Fibroblast of the aortic adventitia (primary cell): ENCODE data around the gene SFTPA2. TPM values are rescaled to one million over a fixed set of nuclear protein-coding genes. Genes with fewer than 3 reads are reported as not detected.
A peak's percentile ranks its signal among the peaks of the same experiment; 100 is the strongest.
"Not testable (repeated sequence)": the region's sequence is repeated elsewhere in the genome, so short reads cannot be mapped to it uniquely, and the experiment has no call there.

Experiments
- DNase-seq: peaks from one replicate; pipeline ENCODE4 v3.0.0-alpha.2; 2010; ENCODE audit warnings: low read depth
- H3K4me3 ChIP-seq: 2 replicates; pipeline ENCODE4 v1.5.1; 2011; ENCODE audit warnings: low read depth, mild to moderate bottlenecking, control low read depth, low read length, moderate library complexity
- total RNA-seq: library from RNA; depleted of rRNA; stranded (reverse); fragments of >200 nt; gene quantifications from 2 replicates; pipeline ENCODE4 v1.2.3, GENCODE V29; 2012; ENCODE audit warnings: low replicate concordance

Gene SFTPA2
- total RNA-seq, 1 donor, result not detected

DNA sequence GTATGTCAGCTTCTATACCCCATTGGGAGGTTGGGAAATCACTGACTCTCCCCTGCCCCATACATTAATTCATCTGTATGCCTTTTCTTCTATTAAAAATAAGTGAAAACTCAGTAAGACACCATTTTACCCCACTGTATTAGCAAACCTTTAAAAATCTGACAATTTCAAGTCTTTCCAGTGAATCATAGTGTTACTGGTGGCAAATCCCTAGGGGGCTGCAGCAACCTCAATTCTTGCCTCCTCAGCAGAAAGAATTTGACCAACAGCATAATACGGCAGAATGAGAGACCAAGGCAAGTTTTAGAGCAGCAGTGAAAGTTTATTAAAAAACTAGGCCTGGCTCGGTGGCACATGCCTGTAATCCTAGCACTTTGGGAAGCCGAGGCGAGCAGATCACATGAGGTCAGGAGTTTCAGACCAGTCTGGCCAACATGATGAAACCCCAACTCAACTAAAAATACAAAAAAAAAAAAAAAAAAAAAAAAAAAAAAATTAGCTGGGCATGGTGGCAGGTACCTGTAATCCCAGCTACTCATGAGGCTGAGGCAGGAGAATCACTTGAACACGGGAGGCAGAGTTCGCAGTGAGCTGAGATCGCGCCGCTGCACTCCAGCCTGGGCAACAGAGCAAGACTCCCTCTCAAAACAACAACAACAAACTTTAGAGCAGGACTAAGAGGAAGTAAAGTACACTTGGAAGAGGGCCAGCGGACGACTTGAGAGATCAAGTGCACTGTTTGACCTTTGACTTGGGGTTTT is 26.9 kb downstream of the SFTPA2 start:
- peak; percentile 7 for DNase-seq
- not testable (repeated sequence) for H3K4me3 ChIP-seq

DNA sequence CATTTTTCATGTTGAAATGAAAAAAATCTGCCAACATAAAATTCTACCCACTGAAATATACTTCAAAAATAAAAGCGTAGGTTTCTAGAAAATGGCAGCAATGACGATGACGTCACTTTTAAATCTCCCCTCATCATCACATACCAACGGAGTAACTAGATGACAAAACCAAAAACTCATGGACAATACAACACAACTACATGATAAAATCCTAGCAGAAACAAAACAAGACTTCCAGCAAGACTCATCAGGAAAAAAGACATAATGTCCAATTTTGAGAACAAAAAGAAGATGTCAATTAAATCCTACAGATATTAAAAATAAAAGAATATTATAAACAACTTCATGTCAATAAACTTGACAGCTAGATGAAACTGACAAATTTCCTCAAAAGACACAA is 31.9 kb downstream of the SFTPA2 start:
- not testable (repeated sequence) for DNase-seq, H3K4me3 ChIP-seq

DNA sequence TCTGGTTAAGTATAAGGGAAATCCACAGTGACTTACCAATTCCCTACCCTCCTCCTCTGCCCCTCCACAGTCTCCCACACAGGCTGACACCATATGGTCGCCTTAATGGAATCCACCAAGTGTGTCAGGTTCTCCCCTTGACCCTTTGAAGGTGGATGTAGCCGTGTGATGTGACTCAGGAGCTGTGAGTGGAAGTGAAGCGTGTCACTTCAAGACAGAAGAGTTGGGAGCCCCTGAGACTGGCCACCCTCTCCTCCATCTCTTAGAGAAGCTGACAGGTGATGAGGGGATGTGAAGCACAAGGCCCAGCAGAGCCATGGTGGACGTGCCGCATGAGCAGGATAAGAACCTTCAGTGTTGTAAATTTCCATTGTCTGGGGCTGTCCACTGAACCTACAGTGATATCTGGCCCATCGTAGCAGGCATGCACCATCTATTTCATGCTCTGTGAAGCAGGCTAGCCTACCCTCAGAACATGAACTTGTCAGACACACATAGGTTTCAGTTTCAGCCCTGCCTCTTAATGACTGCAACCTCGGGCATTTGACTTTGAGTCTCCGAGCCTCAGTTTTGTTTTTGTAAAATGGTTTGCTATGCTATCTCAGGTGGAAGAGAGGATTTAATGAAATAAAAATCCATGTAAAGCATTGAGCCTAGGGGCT is 35.0 kb downstream of the SFTPA2 start:
- not testable (repeated sequence) for H3K4me3 ChIP-seq, DNase-seq

DNA sequence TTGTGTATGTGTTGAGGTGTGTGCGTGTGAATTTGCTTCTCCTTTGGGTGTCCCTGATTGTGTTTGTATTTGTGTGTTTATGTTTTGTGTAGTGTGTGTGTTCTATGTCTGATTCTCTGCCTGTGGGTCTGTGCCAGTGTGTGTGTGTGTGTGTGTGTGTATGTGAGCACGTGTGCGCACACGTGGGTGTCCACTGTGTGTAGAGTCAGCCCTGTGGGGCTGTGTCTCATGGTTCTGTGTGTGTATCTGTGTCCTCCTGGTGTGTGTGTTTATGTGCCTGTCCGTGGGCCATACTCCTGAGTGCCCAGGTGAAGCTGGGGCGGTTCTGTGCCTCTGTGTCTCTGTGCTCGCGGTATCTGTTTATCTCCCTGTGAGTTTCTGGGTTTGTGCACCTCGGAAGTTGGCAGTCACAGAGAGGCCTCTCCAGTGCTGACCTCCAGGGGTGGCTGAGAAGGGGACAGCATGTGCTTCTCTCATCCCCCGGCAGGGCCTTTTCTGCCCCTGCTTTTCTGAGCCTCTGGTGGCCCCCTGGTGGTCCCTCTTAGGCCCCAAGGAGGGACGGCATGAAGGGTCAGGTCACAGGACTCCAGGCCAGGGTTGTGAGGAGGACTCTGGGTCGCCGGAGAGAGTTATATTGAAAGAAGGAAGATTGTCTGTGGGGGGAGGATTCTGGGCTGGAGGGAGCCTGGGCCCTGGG is 36.9 kb downstream of the SFTPA2 start:
- not testable (repeated sequence) for DNase-seq, H3K4me3 ChIP-seq

DNA sequence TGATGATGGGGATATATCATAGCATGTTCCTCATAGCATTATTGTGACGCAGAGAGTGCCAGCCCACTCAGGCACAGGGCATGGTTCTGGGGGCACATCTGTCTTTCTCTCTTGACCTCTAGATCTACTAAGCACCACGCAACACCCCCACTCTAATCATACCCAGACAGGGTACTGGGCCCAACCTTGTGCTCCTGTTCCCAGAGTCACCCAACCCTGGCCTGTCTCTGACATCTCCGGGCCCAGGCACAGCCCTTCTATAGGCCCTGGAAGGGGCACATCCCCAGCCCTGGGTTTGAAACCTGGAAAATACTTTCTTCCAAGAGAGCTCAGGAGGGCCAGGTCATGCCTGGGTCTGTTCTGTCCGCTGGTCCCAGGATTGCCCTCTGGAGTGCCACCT is 37.7 kb downstream of the SFTPA2 start:
- not testable (repeated sequence) for DNase-seq

DNA sequence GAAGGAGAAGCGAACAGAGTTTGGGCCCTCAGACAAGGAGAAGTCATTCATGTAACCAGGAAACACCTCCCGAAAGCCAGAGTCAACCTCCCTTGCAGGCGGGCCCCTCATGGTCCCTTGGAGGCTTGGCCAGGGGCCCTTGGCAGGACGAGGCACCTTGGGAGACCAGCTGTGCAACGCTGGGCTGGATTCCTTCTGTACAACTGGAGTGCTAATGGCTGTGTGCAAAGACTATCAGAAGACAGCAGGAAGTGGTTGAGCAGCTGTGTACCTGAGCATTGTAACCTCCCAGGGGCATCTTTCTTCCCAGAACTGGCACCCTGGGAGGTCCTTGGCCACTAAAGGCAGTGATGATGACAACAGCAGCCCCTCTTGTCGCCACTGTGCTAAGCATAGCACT is 38.5 kb downstream of the SFTPA2 start:
- not testable (repeated sequence) for H3K4me3 ChIP-seq, DNase-seq

More for the DNA sequence above, 37.7 kb downstream of the SFTPA2 start:
- not testable (repeated sequence) for H3K4me3 ChIP-seq

DNA sequence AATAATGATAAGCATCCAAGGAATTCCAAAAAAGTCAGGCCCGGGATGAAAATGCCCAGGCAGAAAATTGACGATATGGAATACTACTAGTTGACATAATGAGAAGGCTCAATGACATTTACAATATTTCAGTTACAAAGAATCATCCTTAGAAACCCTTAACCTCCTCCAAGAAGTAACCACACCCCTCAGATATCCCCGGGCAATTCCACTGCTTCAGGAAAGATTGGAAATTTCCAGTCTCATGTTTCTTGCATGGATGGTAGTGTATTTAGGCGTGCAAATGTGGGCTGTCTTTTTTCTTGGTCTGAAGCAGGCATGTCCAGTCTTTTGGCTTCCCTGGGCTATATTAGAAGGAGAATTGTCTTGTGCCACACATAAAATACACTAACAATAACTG is 42.6 kb downstream of the SFTPA2 start:
- not testable (repeated sequence) for DNase-seq, H3K4me3 ChIP-seq

DNA sequence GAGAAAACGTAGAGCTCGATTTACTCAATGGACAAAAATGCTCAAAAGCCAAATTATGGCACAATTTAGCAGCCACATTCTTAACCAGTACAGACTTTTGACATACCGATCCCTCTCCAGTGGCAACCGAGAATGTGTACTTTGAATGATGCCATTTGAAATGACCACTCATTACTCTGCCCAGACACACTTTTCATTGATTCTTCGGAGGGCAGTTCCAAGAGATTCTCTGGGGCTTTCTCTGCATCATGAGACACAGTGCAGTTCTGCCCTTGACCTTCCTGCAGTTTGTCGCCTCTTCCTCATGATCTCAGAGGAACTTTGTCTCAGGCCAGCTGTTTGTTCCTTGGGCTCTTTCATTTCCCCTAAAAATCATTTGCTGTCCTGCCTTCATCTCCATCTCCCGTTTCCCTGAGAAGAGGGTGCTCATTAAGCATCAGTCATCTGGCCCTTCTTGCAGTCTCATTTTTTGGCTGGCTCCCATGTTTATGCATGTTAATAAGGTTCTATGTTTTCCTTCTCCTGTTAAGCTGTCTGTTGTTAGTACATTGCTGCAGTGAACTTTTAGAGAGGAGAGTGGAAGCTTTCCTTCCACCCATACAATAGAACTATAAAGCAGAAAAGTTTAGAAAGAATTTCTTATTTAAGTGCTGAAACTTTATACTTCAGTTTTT is 43.5 kb downstream of the SFTPA2 start:
- H3K4me3 ChIP-seq, DNase-seq: not testable (repeated sequence)

DNA sequence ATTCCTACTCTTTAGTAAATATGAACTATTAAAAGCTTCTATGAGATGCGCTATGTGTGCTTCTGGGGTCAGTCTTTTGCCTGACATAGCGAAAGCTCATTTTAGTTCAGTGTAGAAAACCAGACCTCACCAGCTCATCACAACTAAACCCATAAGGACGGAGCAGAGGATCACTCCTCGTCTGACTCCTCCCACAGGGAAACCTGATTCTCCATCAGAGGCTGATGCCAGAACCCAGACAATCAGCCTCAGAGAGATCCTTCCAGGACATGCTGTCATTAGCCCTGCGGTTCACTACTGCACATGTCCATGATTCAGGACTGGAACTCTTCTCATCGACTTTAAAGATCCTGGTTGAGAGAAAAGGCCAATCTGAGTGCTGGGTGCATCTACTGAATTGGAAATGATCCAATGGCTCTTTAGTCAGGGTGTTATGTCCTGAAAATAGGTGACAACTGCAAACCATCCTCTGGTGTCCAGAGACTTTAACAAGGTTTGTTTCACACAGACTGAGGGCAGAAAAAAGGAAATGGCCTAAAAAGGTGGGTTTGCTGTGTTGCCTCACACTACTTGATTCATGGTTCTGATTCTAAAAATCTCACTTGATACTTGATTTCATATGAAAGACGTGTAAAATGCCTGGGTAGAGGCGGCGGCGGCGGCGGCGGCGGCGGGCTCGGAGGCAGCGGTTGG is 48.2 kb downstream of the SFTPA2 start, which contains the start of gene EIF5AL1:
Gene EIF5AL1 (plus strand): TSS at position 643 of the 693 bp plus-strand sequence. CDS start 117 bp downstream, outside the sequence.
- H3K4me3 ChIP-seq, DNase-seq: not testable (repeated sequence)

DNA sequence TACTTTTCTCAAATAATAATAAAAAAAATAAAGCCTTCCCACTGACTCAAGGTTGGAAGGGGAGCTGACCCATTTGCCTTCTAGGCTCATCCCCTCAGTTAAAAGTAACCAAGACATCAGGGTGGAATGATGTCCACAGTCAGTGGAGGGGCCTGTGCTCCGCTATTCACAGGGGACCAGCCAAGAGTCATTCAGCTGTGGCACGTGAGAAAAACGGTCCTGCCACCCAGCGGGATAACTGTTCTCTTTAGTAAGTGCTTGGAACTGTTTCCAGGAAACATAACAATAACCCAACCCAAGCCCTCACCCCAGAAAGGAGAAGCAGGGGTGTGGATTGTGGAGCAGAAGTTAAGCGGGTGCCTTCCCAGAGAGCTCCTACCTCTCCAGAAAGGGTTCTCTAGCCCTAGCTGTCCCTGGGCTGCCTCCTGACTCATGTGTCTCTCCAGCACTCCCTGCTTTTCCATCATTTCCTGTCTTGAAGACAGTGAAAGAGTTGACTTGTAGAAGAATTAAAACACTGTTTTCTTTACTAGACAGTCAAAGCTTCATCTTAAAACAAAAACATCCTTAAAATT is 50.2 kb downstream of the SFTPA2 start:
- DNase-seq, result not testable (repeated sequence)

DNA sequence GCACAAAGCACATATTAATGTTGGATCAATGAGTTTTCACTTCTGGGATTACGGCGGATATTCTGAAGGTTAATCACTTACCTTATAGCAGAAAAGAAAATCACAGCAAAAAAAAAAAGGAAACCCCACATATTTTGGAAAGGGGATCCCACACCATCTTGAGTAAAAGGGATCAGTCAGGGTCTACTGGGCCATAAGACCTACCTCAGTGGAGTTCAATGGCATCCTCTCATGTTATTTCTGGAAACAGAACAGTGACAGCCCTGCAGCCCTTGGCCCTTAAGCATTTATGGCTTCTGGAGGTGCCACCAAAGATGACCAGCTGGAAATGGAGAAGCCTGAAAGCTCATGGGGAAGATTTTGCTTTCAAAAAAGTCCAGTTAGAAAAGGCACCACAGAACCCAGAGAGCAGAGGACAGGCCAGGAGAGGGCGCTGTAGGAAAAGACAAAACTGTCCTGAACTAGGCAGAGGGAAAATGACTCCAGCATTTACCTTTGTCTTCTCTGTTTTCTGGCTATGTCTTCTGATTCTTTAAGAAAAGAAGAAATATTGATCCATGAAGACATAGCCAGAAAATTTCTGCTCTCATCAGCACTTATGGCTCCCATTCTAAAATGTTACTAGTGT is 50.8 kb downstream of the SFTPA2 start:
- DNase-seq, H3K4me3 ChIP-seq: not testable (repeated sequence)

More for the DNA sequence above, 50.2 kb downstream of the SFTPA2 start:
- H3K4me3 ChIP-seq, result not testable (repeated sequence)

DNA sequence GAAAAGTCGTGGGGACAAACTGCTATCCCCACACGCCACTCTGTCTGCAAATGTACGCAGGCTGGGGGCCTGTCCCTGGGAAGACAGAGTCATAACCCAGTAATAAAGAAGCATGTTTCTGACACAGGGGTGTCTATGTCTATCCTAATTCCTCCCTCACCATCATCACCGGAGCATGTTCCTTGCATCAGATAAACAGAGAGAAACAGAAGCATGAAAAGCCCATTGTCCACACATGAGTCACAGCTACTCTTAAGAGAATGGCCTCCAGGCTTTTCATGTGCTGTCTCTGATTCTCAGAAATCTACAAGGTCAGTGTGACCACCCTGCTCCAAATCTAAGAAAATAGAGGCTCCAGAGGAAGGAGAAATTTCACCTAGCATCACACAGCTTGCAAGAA is 52.0 kb downstream of the SFTPA2 start:
- not testable (repeated sequence) for H3K4me3 ChIP-seq, DNase-seq
